Transverse colon (tissue), 3 donors: ENCODE data around the gene KRT80.

Source experiments
- POLR2A ChIP-seq: fragments of 450-650 bp; IDR thresholded peaks from one replicate; pipeline ENCODE4 v1.6.1; 2016; ENCODE audit warnings: antibody characterized with exemption, mild to moderate bottlenecking, moderate library complexity
- TF ChIP-seq, protein P1 (sequence below), 5 experiments: fragments of 200-600 bp in 3 of 5; fragments of 450-650 bp in 2 of 5; sonication (generic) in 3 of 5; IDR thresholded peaks; 1 replicate in 2 of 5; 2 replicates in 3 of 5; pipeline ENCODE4 v1.5.1; 2016 to 2017; ENCODE audit warnings: antibody characterized with exemption in 5 of 5, inconsistent platforms in 3 of 5, mild to moderate bottlenecking in 2 of 5, moderate library complexity in 1 of 5

DNA sequence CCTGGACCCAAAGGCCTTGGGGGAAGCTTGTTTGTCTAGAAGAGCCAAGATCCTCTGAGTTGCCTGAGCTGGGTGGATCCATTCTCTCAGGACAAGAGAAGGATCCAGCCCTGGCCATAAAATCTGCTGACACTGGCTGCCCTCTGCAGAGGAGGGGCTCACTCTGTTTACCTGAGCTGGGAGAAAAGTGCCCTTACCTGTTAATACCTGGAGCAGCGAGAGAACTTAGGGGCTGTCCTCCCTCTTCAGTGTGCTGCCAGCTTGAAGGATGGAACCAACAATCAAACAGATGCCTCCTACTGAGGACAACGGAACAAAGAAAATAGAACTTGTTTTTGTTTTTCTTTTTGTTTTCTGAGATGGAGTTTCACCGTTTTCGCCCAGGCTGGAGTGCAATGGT is 33.9 kb upstream of the KRT80 start:
- TF ChIP-seq, protein P1, sequence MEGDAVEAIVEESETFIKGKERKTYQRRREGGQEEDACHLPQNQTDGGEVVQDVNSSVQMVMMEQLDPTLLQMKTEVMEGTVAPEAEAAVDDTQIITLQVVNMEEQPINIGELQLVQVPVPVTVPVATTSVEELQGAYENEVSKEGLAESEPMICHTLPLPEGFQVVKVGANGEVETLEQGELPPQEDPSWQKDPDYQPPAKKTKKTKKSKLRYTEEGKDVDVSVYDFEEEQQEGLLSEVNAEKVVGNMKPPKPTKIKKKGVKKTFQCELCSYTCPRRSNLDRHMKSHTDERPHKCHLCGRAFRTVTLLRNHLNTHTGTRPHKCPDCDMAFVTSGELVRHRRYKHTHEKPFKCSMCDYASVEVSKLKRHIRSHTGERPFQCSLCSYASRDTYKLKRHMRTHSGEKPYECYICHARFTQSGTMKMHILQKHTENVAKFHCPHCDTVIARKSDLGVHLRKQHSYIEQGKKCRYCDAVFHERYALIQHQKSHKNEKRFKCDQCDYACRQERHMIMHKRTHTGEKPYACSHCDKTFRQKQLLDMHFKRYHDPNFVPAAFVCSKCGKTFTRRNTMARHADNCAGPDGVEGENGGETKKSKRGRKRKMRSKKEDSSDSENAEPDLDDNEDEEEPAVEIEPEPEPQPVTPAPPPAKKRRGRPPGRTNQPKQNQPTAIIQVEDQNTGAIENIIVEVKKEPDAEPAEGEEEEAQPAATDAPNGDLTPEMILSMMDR (IDR thresholded peaks at IDR 0.05), result no peak
- TF ChIP-seq POLR2A, result no peak
